Left renal cortex interstitium (tissue), 4 donors: Measurements from ENCODE around the gene PUM1. TPM values are rescaled to one million over a fixed set of nuclear protein-coding genes. Genes with fewer than 3 reads are reported as not detected.

ENCODE experiments used
- DNase-seq, 4 donors: peaks; one replicate each; pipeline ENCODE4 v3.0.0-alpha.2; 2013; ENCODE audit warnings: low read depth in 4 of 4, low spot score in 2 of 4, missing footprints in 1 of 4
- polyA plus RNA-seq, 4 donors: library from polyadenylated mRNA; unstranded; fragments of 120-200 nt; gene quantifications; one replicate each; pipeline ENCODE4 v1.2.1, GENCODE V29; 2013; ENCODE audit not compliant: insufficient read length in 4 of 4

PUM1 gene
- polyA plus RNA-seq, 4 donors: 92.1 to 126 (median 115) TPM

DNA sequence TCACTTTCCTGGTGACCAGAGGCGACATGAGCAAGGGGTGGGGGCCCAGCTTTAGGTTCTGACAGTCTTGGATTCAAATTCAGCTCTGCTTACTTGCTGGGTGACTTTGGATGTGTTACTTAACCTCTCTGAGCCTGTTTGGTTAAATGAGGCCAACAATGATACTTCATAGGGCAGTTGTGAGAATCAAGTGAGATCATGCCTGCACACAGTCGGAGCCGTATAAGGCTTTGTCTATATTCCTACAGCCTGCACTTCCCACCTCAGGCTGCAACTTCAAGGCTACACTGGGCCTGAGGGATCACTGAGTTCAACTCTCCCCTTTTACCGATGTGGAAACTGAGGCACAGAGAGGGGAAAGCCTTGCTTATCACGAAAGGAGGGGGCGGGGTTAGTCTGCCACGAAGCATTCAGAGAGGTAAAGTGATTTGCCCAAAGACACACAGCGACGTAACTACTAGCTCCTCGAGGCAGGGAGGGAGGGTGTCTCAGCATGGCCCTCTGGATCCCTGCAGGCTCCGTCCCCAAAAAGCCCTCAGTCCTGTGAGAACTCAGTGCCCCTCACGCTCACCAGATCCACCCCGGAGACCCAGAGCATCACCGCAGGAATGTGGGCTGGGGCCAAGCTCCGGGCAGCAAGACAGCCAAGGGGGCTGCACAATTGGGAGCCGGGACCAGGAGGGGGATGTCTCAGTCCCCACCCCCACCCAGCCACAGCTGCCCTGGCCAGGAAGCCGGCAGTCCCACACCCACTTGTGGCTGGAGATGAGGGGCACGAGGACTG is 181.9 kb downstream of the PUM1 start:
- DNase-seq: no peak

DNA sequence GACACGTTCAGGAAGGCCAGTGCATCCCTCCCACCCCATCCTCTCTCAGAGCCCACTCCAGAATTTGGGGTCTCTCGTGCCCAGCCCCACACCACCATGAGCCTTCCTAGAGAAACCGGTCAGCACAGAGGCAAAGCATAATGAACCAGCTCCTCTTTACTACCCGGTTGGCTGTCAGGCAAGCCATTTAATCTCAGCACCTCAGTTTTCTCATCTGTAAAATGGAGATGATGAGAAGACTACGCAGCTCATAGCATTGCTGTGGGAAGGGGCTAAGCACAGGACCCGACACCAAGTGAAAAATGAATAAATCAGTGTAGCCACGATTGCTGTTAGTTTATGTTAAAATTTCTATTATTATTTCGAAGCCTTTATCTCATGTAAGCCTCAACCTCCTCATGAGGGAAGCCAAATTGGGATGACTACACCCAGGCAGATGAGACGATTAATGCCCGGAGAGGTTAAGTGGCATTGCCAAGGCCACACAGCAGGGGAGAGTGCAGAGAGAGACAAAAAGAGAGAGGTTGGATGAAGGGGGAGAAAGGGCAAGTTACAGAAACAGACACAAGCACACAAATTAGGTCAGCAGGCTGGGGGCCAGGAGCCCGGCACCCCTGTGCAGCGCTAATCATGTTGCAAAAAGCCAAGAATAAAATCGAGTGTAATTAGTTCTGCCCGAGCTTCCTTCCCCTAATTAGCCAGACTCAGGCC is 182.7 kb downstream of the PUM1 start:
- DNase-seq: no peak

Other genes with a start within 250 kb of the PUM1 start
- 10 to 100 TPM; 23.4 to 35.4 (median 29.0) TPM for gene SDC3, start 157.0 kb downstream of the PUM1 start, polyA plus RNA-seq
- 1 to 10 TPM; 3.2 to 4.8 (median 4.1) TPM for gene NKAIN1, start 174.2 kb upstream of the PUM1 start, polyA plus RNA-seq
- gene SNRNP40, start 231.1 kb upstream of the PUM1 start, polyA plus RNA-seq: 10 to 100 TPM; 70.8 to 77.5 (median 72.9) TPM
- gene ZCCHC17, start 231.3 kb upstream of the PUM1 start, polyA plus RNA-seq: 10 to 100 TPM; 45.7 to 55.7 (median 48.6) TPM